GM19324 (cell line): Measurements from ENCODE around the gene COG1.

Source experiments
- ATAC-seq: cut with Tn5 transposase; IDR thresholded peaks from one replicate; pipeline ENCODE4 v1.9.1; 2021; ENCODE audit warnings: mild to moderate bottlenecking, moderate library complexity; ENCODE audit not compliant: unreplicated experiment, low FRiP score

The COG1 gene

GRCh38 chr17:73196500-73196899 lies 3.6 kb downstream of the COG1 start:
- no peak for ATAC-seq

- ATAC-seq = no peak
Observed at GRCh38 chr17:73197161-73197560, 4.3 kb downstream of the COG1 start.

GRCh38 chr17:73198201-73198929 lies 5.5 kb downstream of the COG1 start:
- ATAC-seq = no peak

- no peak for ATAC-seq
Observed at GRCh38 chr17:73198930-73199260, 6.0 kb downstream of the COG1 start.

- ATAC-seq = no peak
Observed at GRCh38 chr17:73199751-73200317, 7.0 kb downstream of the COG1 start.

GRCh38 chr17:73200476-73200875 lies 7.6 kb downstream of the COG1 start:
- ATAC-seq = no peak

GRCh38 chr17:73201215-73202069 lies 8.6 kb downstream of the COG1 start:
- ATAC-seq = no peak

- no peak for ATAC-seq
Observed at GRCh38 chr17:73203135-73203787, 10.4 kb downstream of the COG1 start.

GRCh38 chr17:73203788-73204479 lies 11.1 kb downstream of the COG1 start:
- ATAC-seq = no peak

GRCh38 chr17:73205459-73205961 lies 12.7 kb downstream of the COG1 start:
- ATAC-seq = no peak

GRCh38 chr17:73208139-73208827 lies 15.4 kb downstream of the COG1 start:
- ATAC-seq = no peak

GRCh38 chr17:73209436-73209835 lies 16.6 kb downstream of the COG1 start:
- ATAC-seq = no peak

GRCh38 chr17:73210002-73210678 lies 17.3 kb downstream of the COG1 start:
- ATAC-seq = no peak

GRCh38 chr17:73211745-73212144 lies 18.9 kb downstream of the COG1 start:
- ATAC-seq = no peak

GRCh38 chr17:73214008-73214407 lies 21.2 kb downstream of the COG1 start:
- no peak for ATAC-seq

- ATAC-seq = no peak
Observed at GRCh38 chr17:73214851-73215250, 22.0 kb downstream of the COG1 start.

- no peak for ATAC-seq
Observed at GRCh38 chr17:73215447-73215846, 22.6 kb downstream of the COG1 start.

- no peak for ATAC-seq
Observed at GRCh38 chr17:73223626-73224230, 30.9 kb downstream of the COG1 start.

GRCh38 chr17:73224237-73224636 lies 31.4 kb downstream of the COG1 start:
- no peak for ATAC-seq
